ENCODE measurements around the gene CYB5D1. TPM values are rescaled to one million over a fixed set of nuclear protein-coding genes. Genes with fewer than 3 reads are reported as not detected.

The CYB5D1 gene
- total and polyA plus RNA-seq, 2 of the 8 experiments (the other 6 are each of a cell fraction or from before 2014, with no cell fraction given) = 11.0 to 18.0 TPM

- TF ChIP-seq, protein P1, sequence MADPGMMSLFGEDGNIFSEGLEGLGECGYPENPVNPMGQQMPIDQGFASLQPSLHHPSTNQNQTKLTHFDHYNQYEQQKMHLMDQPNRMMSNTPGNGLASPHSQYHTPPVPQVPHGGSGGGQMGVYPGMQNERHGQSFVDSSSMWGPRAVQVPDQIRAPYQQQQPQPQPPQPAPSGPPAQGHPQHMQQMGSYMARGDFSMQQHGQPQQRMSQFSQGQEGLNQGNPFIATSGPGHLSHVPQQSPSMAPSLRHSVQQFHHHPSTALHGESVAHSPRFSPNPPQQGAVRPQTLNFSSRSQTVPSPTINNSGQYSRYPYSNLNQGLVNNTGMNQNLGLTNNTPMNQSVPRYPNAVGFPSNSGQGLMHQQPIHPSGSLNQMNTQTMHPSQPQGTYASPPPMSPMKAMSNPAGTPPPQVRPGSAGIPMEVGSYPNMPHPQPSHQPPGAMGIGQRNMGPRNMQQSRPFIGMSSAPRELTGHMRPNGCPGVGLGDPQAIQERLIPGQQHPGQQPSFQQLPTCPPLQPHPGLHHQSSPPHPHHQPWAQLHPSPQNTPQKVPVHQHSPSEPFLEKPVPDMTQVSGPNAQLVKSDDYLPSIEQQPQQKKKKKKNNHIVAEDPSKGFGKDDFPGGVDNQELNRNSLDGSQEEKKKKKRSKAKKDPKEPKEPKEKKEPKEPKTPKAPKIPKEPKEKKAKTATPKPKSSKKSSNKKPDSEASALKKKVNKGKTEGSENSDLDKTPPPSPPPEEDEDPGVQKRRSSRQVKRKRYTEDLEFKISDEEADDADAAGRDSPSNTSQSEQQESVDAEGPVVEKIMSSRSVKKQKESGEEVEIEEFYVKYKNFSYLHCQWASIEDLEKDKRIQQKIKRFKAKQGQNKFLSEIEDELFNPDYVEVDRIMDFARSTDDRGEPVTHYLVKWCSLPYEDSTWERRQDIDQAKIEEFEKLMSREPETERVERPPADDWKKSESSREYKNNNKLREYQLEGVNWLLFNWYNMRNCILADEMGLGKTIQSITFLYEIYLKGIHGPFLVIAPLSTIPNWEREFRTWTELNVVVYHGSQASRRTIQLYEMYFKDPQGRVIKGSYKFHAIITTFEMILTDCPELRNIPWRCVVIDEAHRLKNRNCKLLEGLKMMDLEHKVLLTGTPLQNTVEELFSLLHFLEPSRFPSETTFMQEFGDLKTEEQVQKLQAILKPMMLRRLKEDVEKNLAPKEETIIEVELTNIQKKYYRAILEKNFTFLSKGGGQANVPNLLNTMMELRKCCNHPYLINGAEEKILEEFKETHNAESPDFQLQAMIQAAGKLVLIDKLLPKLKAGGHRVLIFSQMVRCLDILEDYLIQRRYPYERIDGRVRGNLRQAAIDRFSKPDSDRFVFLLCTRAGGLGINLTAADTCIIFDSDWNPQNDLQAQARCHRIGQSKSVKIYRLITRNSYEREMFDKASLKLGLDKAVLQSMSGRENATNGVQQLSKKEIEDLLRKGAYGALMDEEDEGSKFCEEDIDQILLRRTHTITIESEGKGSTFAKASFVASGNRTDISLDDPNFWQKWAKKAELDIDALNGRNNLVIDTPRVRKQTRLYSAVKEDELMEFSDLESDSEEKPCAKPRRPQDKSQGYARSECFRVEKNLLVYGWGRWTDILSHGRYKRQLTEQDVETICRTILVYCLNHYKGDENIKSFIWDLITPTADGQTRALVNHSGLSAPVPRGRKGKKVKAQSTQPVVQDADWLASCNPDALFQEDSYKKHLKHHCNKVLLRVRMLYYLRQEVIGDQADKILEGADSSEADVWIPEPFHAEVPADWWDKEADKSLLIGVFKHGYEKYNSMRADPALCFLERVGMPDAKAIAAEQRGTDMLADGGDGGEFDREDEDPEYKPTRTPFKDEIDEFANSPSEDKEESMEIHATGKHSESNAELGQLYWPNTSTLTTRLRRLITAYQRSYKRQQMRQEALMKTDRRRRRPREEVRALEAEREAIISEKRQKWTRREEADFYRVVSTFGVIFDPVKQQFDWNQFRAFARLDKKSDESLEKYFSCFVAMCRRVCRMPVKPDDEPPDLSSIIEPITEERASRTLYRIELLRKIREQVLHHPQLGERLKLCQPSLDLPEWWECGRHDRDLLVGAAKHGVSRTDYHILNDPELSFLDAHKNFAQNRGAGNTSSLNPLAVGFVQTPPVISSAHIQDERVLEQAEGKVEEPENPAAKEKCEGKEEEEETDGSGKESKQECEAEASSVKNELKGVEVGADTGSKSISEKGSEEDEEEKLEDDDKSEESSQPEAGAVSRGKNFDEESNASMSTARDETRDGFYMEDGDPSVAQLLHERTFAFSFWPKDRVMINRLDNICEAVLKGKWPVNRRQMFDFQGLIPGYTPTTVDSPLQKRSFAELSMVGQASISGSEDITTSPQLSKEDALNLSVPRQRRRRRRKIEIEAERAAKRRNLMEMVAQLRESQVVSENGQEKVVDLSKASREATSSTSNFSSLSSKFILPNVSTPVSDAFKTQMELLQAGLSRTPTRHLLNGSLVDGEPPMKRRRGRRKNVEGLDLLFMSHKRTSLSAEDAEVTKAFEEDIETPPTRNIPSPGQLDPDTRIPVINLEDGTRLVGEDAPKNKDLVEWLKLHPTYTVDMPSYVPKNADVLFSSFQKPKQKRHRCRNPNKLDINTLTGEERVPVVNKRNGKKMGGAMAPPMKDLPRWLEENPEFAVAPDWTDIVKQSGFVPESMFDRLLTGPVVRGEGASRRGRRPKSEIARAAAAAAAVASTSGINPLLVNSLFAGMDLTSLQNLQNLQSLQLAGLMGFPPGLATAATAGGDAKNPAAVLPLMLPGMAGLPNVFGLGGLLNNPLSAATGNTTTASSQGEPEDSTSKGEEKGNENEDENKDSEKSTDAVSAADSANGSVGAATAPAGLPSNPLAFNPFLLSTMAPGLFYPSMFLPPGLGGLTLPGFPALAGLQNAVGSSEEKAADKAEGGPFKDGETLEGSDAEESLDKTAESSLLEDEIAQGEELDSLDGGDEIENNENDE (IDR thresholded peaks at IDR 0.05; ENCODE audit: insufficient replicate concordance, low read length) = no peak
- TF ChIP-seq BRCA1 (IDR thresholded peaks at IDR 0.05; ENCODE audit: low read depth, low read length) (peak; percentile 68), SIN3A (conservative IDR thresholded peaks at IDR 0.05 in 1 of 2, IDR thresholded peaks at IDR 0.05 in 1 of 2; ENCODE audit: low read depth in 1 of 2, low read length in 2 of 2) (peak; percentile 84 to 96; a peak in 3 of 4 replicates), CHD2 (IDR thresholded peaks at IDR 0.05; ENCODE audit: low read length) (peak; percentile 85; the same call in 1 of the 2 replicates), E2F6 (IDR thresholded peaks at IDR 0.05) (peak; percentile 48; the same call in 1 of the 2 replicates), POLR2A (IDR thresholded peaks at IDR 0.05; ENCODE audit: control extremely low read depth in 1 of 2, low read depth in 2 of 2, low read length in 2 of 2) (peak in 1 of 2 experiments; percentile 66; a peak in 2 of 3 replicates), YY1 (IDR thresholded peaks at IDR 0.05; ENCODE audit: low read depth, low read length) (no peak), RBBP5 (IDR thresholded peaks at IDR 0.05; ENCODE audit: borderline replicate concordance, low read depth, low read length) (0 out of 2 replicates have a peak, but pooled peaks have one; percentile 35), TBP (IDR thresholded peaks at IDR 0.05; ENCODE audit: low read depth, low read length) (0 out of 2 replicates have a peak, but pooled peaks have one; percentile 18)
Observed at GRCh38 chr17:7834957-7835813, 22.6 kb upstream of the CYB5D1 start (continued).

Measured in H1 (cell line).